ENCODE data around the gene IFRD1. TPM values are rescaled to one million over a fixed set of nuclear protein-coding genes. Genes with fewer than 3 reads are reported as not detected.

IFRD1 gene
- total RNA-seq, 1 experiment from 2014 or later: 67.8 TPM

GRCh38 chr7:112505495-112505894 is 55.2 kb downstream of the IFRD1 start:
- Histone ChIP-seq H3K79me1 (ENCODE audit: insufficient read depth, low read depth, low read length, poor library complexity, severe bottlenecking) (no peaks in the 10 kb centered on the region), H3T11ph (ENCODE audit: low read length) (no peak overlapping the region), H3K18ac (ENCODE audit: insufficient read length, low read depth, low read length) (no peak overlapping the region), H3K27me3 (ENCODE audit: insufficient read depth, low read length) (no peaks in the 10 kb centered on the region; the same call in 1 of the 2 replicates), H3K9me3 (ENCODE audit: control insufficient read depth, low read depth, low read length) (no peaks in the 10 kb centered on the region), H3K14ac (ENCODE audit: insufficient read depth, low read length) (no peak overlapping the region), H3K27ac (ENCODE audit: insufficient read length, low read depth, low read length) (no peak overlapping the region), H2BK5ac (ENCODE audit: insufficient read length, low read length) (no peak overlapping the region), H4K8ac (replicated peaks; ENCODE audit: insufficient read length, low read depth, low read length) (no peak overlapping the region), H2BK20ac (ENCODE audit: low read depth, low read length, poor library complexity, severe bottlenecking) (no peak overlapping the region), H3K9ac (ENCODE audit: extremely low read depth, insufficient read length, low read length) (no peak overlapping the region), H4K5ac (ENCODE audit: insufficient read length, low read depth, low read length) (no peak overlapping the region), H4K91ac (ENCODE audit: insufficient read length, low read depth, low read length) (no peak overlapping the region), H2BK120ac (ENCODE audit: low read depth, low read length, poor library complexity, severe bottlenecking) (no peak overlapping the region), H3K4me1 (ENCODE audit: insufficient read depth, low read length) (no peaks in the 10 kb centered on the region), H3K79me2 (ENCODE audit: insufficient read depth, low read length) (no peaks in the 10 kb centered on the region), H2BK12ac (ENCODE audit: insufficient read length, low read depth, low read length) (no peak overlapping the region), H2AFZ (ENCODE audit: low read length) (no peak overlapping the region), H3K4me2 (ENCODE audit: insufficient read depth, insufficient read length, low read length) (no peak overlapping the region), H3K23ac (ENCODE audit: insufficient read length, low read depth, low read length) (no peak overlapping the region), H2BK15ac (ENCODE audit: low read depth, low read length) (no peak overlapping the region), H4K20me1 (ENCODE audit: control insufficient read depth, insufficient read depth, insufficient read length) (no peaks in the 10 kb centered on the region), H3K4ac (ENCODE audit: low read depth, low read length) (no peak overlapping the region), H3K56ac (ENCODE audit: insufficient read length, low read depth, low read length) (no peak overlapping the region), H3K23me2 (ENCODE audit: insufficient read length, low read depth, low read length, poor library complexity, severe bottlenecking) (no peaks in the 10 kb centered on the region), H2AK5ac (ENCODE audit: insufficient read length, low read length) (no peak overlapping the region)
- no CpG with 5 or more reads among the region's 2 CpGs for WGBS (ENCODE audit: extremely low coverage, insufficient read length, low lambda C conversion rate)
- no peaks in the 10 kb centered on the region for H3K9me3 Mint-ChIP-seq
- H3K4me3 Mint-ChIP-seq: no peak overlapping the region
- TF ChIP-seq, protein P1, sequence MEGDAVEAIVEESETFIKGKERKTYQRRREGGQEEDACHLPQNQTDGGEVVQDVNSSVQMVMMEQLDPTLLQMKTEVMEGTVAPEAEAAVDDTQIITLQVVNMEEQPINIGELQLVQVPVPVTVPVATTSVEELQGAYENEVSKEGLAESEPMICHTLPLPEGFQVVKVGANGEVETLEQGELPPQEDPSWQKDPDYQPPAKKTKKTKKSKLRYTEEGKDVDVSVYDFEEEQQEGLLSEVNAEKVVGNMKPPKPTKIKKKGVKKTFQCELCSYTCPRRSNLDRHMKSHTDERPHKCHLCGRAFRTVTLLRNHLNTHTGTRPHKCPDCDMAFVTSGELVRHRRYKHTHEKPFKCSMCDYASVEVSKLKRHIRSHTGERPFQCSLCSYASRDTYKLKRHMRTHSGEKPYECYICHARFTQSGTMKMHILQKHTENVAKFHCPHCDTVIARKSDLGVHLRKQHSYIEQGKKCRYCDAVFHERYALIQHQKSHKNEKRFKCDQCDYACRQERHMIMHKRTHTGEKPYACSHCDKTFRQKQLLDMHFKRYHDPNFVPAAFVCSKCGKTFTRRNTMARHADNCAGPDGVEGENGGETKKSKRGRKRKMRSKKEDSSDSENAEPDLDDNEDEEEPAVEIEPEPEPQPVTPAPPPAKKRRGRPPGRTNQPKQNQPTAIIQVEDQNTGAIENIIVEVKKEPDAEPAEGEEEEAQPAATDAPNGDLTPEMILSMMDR (conservative IDR thresholded peaks at IDR 0.05): no peak
- no peak overlapping the region for H3K27ac Mint-ChIP-seq
- H3K36me3 Mint-ChIP-seq (ENCODE audit: insufficient read depth in 1 of 3, low read depth in 3 of 3): no peaks in the 10 kb centered on the region
- H3K4me1 Mint-ChIP-seq: no peaks in the 10 kb centered on the region
- no peaks in the 10 kb centered on the region; the same call in none of the 2 replicates for H3K27me3 Mint-ChIP-seq (ENCODE audit: low read depth)
- DNase-seq: no peak
